ENCODE data around the gene ELAC1. TPM values are rescaled to one million over a fixed set of nuclear protein-coding genes. Genes with fewer than 3 reads are reported as not detected.

The ELAC1 gene
- total and polyA plus RNA-seq, 2 of the 8 experiments (the other 6 are each of a cell fraction or from before 2014, with no cell fraction given), result 2.3 to 3.4 TPM

GRCh38 chr18:51032193-51032592 is 64.4 kb downstream of the ELAC1 start:
- ChIA-PET POLR2A (ENCODE audit: partially characterized antibody) (interaction anchor here (0.8 to 4.0 kb wide), 4 partner anchors 10 to 162 kb away, joined by 3 to 25 read pairs (median 14); partner anchors contain the start of gene ELAC1), CTCF (ENCODE audit: partially characterized antibody) (interaction anchor here (0.6 to 1.4 kb wide), 2 partner anchors 12 to 212 kb away, joined by 3 read pairs; no protein-coding TSS in a partner anchor)
- WGBS, 2 experiments (ENCODE audit: extremely low coverage in 1 of 2, insufficient coverage in 1 of 2, insufficient read length in 1 of 2, insufficient replicate concordance in 2 of 2, low coverage in 1 of 2, low lambda C conversion rate in 2 of 2, missing lambda C conversion rate in 1 of 2), result 36% methylated on average over 5 of the region's 5 CpGs; no CpG with 5 or more reads in 1 of the 2 experiments
- no peak overlapping the region for H3K27ac ChIP-seq (ENCODE audit: low read depth, low read length)
- H4K20me1 ChIP-seq (replicated peaks in 1 of 2; ENCODE audit: control insufficient read depth in 1 of 2, insufficient read depth in 2 of 2, low read length in 2 of 2), result peaks cover 7% of the 10 kb centered on the region in 2 experiments
- H2BK15ac ChIP-seq (ENCODE audit: low read length), result no peak overlapping the region
- no peak overlapping the region for H2BK20ac ChIP-seq (ENCODE audit: low read length)
- no peak overlapping the region for H2AK5ac ChIP-seq (ENCODE audit: low read depth, low read length)
- H3K4me2 ChIP-seq (ENCODE audit: insufficient read depth in 1 of 2, low read depth in 2 of 2, low read length in 2 of 2), result peak overlapping the region; percentile 70 to 98
- DNase-seq (ENCODE audit: low read depth in 1 of 2, low spot score in 2 of 2) (no peak), FAIRE-seq (no peak)
- H3K4me3 ChIP-seq (ENCODE audit: extremely low read depth in 1 of 4, insufficient read depth in 2 of 4, low read depth in 3 of 4, low read length in 4 of 4), result peak overlapping the region; percentile 16 to 88 (median 50); a peak in 6 of 8 replicates
- H2BK120ac ChIP-seq (replicated peaks; ENCODE audit: low read depth, low read length), result no peak overlapping the region
- no peak overlapping the region for H2BK5ac ChIP-seq (ENCODE audit: low read depth, low read length)
- H3K79me2 ChIP-seq (ENCODE audit: control insufficient read depth in 1 of 2, insufficient read depth in 2 of 2, low read length in 2 of 2), result peaks cover 29 to 73% of the 10 kb centered on the region in 2 experiments
- H2BK12ac ChIP-seq (ENCODE audit: low read depth, low read length), result no peak overlapping the region
- H3K9ac ChIP-seq (replicated peaks in 1 of 4; ENCODE audit: extremely low read depth in 1 of 4, low read depth in 3 of 4, low read length in 3 of 4), result no peak overlapping the region
- no peaks in the 10 kb centered on the region for H3K9me3 ChIP-seq (ENCODE audit: insufficient read depth in 2 of 2, low read depth in 1 of 2, low read length in 1 of 2)
- H3K36me3 ChIP-seq (ENCODE audit: control insufficient read depth in 2 of 4, insufficient read depth in 4 of 4, low read length in 3 of 4), result no peaks in the 10 kb centered on the region
- no peak overlapping the region for H3K23ac ChIP-seq (ENCODE audit: insufficient read length)
- no peak overlapping the region for H4K91ac ChIP-seq (replicated peaks; ENCODE audit: insufficient read length, low read length)
- H3K18ac ChIP-seq (ENCODE audit: extremely low read depth, low read length), result no peak overlapping the region
- H3K27me3 ChIP-seq (replicated peaks in 1 of 4; ENCODE audit: control insufficient read depth in 3 of 4, extremely low read depth in 1 of 4, insufficient read depth in 3 of 4, low read length in 3 of 4), result no peaks in the 10 kb centered on the region
- H4K8ac ChIP-seq (ENCODE audit: extremely low read depth, insufficient read depth, low read length), result no peak overlapping the region
- H3K23me2 ChIP-seq (ENCODE audit: low read depth, low read length), result peaks cover 12% of the 10 kb centered on the region
- no peak overlapping the region for H3K4ac ChIP-seq (replicated peaks; ENCODE audit: insufficient read length, low read depth, low read length)
- no peak overlapping the region for H3K14ac ChIP-seq (ENCODE audit: insufficient read length)
- no peak overlapping the region for H4K5ac ChIP-seq (ENCODE audit: insufficient read length, low read depth, low read length)
- H3K4me1 ChIP-seq (replicated peaks in 1 of 4; ENCODE audit: control insufficient read depth in 3 of 4, insufficient read depth in 4 of 4, low read length in 3 of 4), result peaks cover 5 to 13% (median 7%) of the 10 kb centered on the region in 4 experiments; a peak in 4 of 7 replicates
- H2AFZ ChIP-seq (ENCODE audit: low read length), result no peak overlapping the region
- no peaks in the 10 kb centered on the region for H3K79me1 ChIP-seq (ENCODE audit: low read depth, low read length)
- H3K56ac ChIP-seq (replicated peaks; ENCODE audit: insufficient read length, low read depth, low read length), result no peak overlapping the region
- TF ChIP-seq RNF2 (IDR thresholded peaks at IDR 0.05; ENCODE audit: borderline replicate concordance, low read depth, low read length, missing control alignments, poor library complexity, severe bottlenecking), result no peak
- TF ChIP-seq SP2 (IDR thresholded peaks at IDR 0.05; ENCODE audit: low read length), result no peak
- no peak for TF ChIP-seq TAF1 (IDR thresholded peaks at IDR 0.05; ENCODE audit: low read depth, low read length)
- TF ChIP-seq SP4 (IDR thresholded peaks at IDR 0.05; ENCODE audit: low read length), result no peak
- no peak for TF ChIP-seq SRF (IDR thresholded peaks at IDR 0.05; ENCODE audit: low read depth, low read length)
- TF ChIP-seq SIX5 (IDR thresholded peaks at IDR 0.05; ENCODE audit: low read depth, low read length), result no peak
- no peak for TF ChIP-seq EGR1 (IDR thresholded peaks at IDR 0.05; ENCODE audit: borderline replicate concordance, low read depth, low read length)
- no peak for TF ChIP-seq HDAC6 (IDR thresholded peaks at IDR 0.05; ENCODE audit: low read depth, low read length)
- no peak for TF ChIP-seq SP1 (IDR thresholded peaks at IDR 0.05; ENCODE audit: low read depth, low read length)
- no peak for TF ChIP-seq CTCF (IDR thresholded peaks at IDR 0.05; ENCODE audit: control extremely low read depth in 1 of 3, insufficient read depth in 1 of 3, low read depth in 1 of 3, low read length in 3 of 3)
- TF ChIP-seq RXRA (IDR thresholded peaks at IDR 0.05; ENCODE audit: insufficient read depth, low read depth, low read length), result no peak
- no peak for TF ChIP-seq ZNF274 (IDR thresholded peaks at IDR 0.05; ENCODE audit: borderline replicate concordance, extremely low read depth, low read length)

Measured in H1 (cell line).